WTC11 (cell line): ENCODE results near the gene LRRC32. TPM values are rescaled to one million over a fixed set of nuclear protein-coding genes. Genes with fewer than 3 reads are reported as not detected.

Experiments
- ATAC-seq: fragments of 200-7000 bp; cut with Tn5 transposase; 2 replicates; pipeline ENCODE4 v1.10.0; 2021; ENCODE audit warnings: mild to moderate bottlenecking, moderate library complexity
- CTCF ChIA-PET: fragments of 300-600 bp; sonication (Branson Sonifier 250); formaldehyde crosslinking; loops from one replicate; lab custom pipeline; 2021; ENCODE audit warnings: antibody characterized with exemption; lab: Charles Lee
- POLR2A ChIA-PET: fragments of 350-600 bp; sonication (Branson Sonifier 250); formaldehyde crosslinking; loops from one replicate; lab custom pipeline; 2021; ENCODE audit warnings: antibody characterized with exemption; lab: Charles Lee
- DNase-seq: peaks from one replicate; pipeline ENCODE4 v3.0.0; 2021; ENCODE audit warnings: low spot score
- H3K27ac Mint-ChIP-seq: 2 replicates; pipeline ENCODE4 v1.8.0; 2021; ENCODE audit warnings: mixed read lengths
- H3K27me3 Mint-ChIP-seq: 2 replicates; pipeline ENCODE4 v1.8.0; 2021; ENCODE audit warnings: low read depth, mild to moderate bottlenecking, moderate library complexity, mixed read lengths
- H3K36me3 Mint-ChIP-seq: 2 replicates; pipeline ENCODE4 v1.8.0; 2021; ENCODE audit warnings: mixed read lengths
- H3K4me1 Mint-ChIP-seq: 2 replicates; pipeline ENCODE4 v1.8.0; 2022; ENCODE audit warnings: mixed read lengths
- H3K4me3 Mint-ChIP-seq: 2 replicates; pipeline ENCODE4 v1.8.0; 2021; ENCODE audit warnings: mild to moderate bottlenecking, moderate library complexity, mixed read lengths
- H3K9me3 Mint-ChIP-seq: 2 replicates; pipeline ENCODE4 v1.8.0; 2021; ENCODE audit warnings: mixed read lengths
- ATF1 ChIP-seq: sonication (generic); formaldehyde crosslinking; IDR thresholded peaks from 2 replicates; pipeline ENCODE4 v1.8.1; 2023; ENCODE audit warnings: mild to moderate bottlenecking, moderate library complexity, missing genetic modification reagents
- CREM ChIP-seq: sonication (generic); formaldehyde crosslinking; IDR thresholded peaks from 2 replicates; pipeline ENCODE4 v1.8.1; 2022; ENCODE audit warnings: mild to moderate bottlenecking, missing genetic modification reagents, moderate library complexity
- ESRRA ChIP-seq: sonication (generic); formaldehyde crosslinking; IDR thresholded peaks from 2 replicates; pipeline ENCODE4 v1.8.1; 2022; ENCODE audit warnings: mild to moderate bottlenecking, missing genetic modification reagents, borderline replicate concordance
- FOXK1 ChIP-seq: sonication (generic); formaldehyde crosslinking; IDR thresholded peaks from 2 replicates; pipeline ENCODE4 v1.8.0; 2022; ENCODE audit warnings: mild to moderate bottlenecking, moderate library complexity, missing genetic modification reagents
- MXD4 ChIP-seq: fragments of 250-450 bp; sonication (Bioruptor Pico); IDR thresholded peaks from 2 replicates; pipeline ENCODE4 v1.8.0; 2021; ENCODE audit warnings: mild to moderate bottlenecking, moderate library complexity, borderline replicate concordance
- SMAD4 ChIP-seq: sonication (generic); formaldehyde crosslinking; IDR thresholded peaks from 2 replicates; pipeline ENCODE4 v1.8.0; 2022; ENCODE audit warnings: mild to moderate bottlenecking, missing genetic modification reagents
- ZNF219 ChIP-seq: sonication (generic); formaldehyde crosslinking; IDR thresholded peaks from 2 replicates; pipeline ENCODE4 v1.8.0; 2023; ENCODE audit warnings: missing genetic modification reagents, mild to moderate bottlenecking, borderline replicate concordance
- ZNF263 ChIP-seq: sonication (generic); formaldehyde crosslinking; IDR thresholded peaks from 2 replicates; pipeline ENCODE4 v1.8.1; 2022; ENCODE audit warnings: low read depth, mild to moderate bottlenecking, moderate library complexity, missing genetic modification reagents
- ZNF423 ChIP-seq: fragments of 250-450 bp; sonication (Bioruptor Pico); IDR thresholded peaks from 2 replicates; pipeline ENCODE4 v2.1.2; 2022; ENCODE audit warnings: mild to moderate bottlenecking, moderate library complexity
- total RNA-seq: library from RNA; stranded (reverse); gene quantifications from 3 replicates; pipeline ENCODE4 v1.2.3, GENCODE V29; 2021
- TF ChIP-seq, protein P1 (sequence below): sonication (generic); formaldehyde crosslinking; IDR thresholded peaks from 2 replicates; pipeline ENCODE4 v1.8.0; 2022; ENCODE audit warnings: mild to moderate bottlenecking, missing genetic modification reagents
- TF ChIP-seq, protein P2 (sequence below): sonication (generic); formaldehyde crosslinking; IDR thresholded peaks from 2 replicates; pipeline ENCODE4 v1.8.1; 2022; ENCODE audit warnings: low read depth, mild to moderate bottlenecking, moderate library complexity, missing genetic modification reagents, borderline replicate concordance
- TF ChIP-seq, protein P3 (sequence below): sonication (generic); formaldehyde crosslinking; IDR thresholded peaks from 2 replicates; pipeline ENCODE4 v1.8.0; 2023; ENCODE audit warnings: missing genetic modification reagents, mild to moderate bottlenecking, borderline replicate concordance
- TF ChIP-seq, protein P4 (sequence below): sonication (generic); formaldehyde crosslinking; IDR thresholded peaks from 2 replicates; pipeline ENCODE4 v1.8.0; 2022; ENCODE audit warnings: mild to moderate bottlenecking, missing genetic modification reagents
- TF ChIP-seq, protein P5 (sequence below): sonication (generic); formaldehyde crosslinking; IDR thresholded peaks from 2 replicates; pipeline ENCODE4 v1.8.1; 2023; ENCODE audit warnings: mild to moderate bottlenecking, missing genetic modification reagents, moderate library complexity
- TF ChIP-seq, protein P6 (sequence below): sonication (generic); formaldehyde crosslinking; IDR thresholded peaks from 2 replicates; pipeline ENCODE4 v1.8.1; 2022; ENCODE audit warnings: missing genetic modification reagents, borderline replicate concordance
- TF ChIP-seq, protein P7 (sequence below): sonication (generic); formaldehyde crosslinking; IDR thresholded peaks from 2 replicates; pipeline ENCODE4 v1.8.0; 2022; ENCODE audit warnings: missing genetic modification reagents

The LRRC32 gene
- total RNA-seq, 1 experiment from 2014 or later, result 0.74 TPM

DNA sequence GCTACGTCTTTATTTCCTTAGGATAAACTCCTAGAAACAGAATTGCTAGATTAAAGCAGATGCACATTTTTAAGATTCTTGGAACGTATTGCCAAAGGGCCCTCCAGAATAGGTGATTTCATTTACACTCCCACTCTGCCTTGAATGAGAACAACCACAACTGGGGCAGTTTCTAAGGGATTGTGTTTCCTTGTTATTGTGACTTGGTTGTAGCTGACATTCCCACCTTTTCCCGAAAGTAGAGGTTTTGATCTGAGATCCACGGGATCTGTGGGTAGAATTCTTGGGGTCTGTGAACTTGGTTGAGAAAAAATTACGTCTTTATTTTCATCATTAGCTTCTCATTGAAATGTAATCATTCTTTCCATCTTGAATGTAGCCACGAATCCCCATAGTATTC is 21.5 kb downstream of the LRRC32 start (continued):
- TF ChIP-seq, protein P1, sequence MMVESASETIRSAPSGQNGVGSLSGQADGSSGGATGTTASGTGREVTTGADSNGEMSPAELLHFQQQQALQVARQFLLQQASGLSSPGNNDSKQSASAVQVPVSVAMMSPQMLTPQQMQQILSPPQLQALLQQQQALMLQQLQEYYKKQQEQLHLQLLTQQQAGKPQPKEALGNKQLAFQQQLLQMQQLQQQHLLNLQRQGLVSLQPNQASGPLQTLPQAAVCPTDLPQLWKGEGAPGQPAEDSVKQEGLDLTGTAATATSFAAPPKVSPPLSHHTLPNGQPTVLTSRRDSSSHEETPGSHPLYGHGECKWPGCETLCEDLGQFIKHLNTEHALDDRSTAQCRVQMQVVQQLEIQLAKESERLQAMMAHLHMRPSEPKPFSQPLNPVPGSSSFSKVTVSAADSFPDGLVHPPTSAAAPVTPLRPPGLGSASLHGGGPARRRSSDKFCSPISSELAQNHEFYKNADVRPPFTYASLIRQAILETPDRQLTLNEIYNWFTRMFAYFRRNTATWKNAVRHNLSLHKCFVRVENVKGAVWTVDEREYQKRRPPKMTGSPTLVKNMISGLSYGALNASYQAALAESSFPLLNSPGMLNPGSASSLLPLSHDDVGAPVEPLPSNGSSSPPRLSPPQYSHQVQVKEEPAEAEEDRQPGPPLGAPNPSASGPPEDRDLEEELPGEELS (CRISPR knock-in tag), result no peak
- TF ChIP-seq, protein P2, sequence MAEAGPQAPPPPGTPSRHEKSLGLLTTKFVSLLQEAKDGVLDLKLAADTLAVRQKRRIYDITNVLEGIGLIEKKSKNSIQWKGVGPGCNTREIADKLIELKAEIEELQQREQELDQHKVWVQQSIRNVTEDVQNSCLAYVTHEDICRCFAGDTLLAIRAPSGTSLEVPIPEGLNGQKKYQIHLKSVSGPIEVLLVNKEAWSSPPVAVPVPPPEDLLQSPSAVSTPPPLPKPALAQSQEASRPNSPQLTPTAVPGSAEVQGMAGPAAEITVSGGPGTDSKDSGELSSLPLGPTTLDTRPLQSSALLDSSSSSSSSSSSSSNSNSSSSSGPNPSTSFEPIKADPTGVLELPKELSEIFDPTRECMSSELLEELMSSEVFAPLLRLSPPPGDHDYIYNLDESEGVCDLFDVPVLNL (CRISPR knock-in tag), result no peak
- no peak for TF ChIP-seq ESRRA
- TF ChIP-seq CREM (CRISPR knock-in tag), result no peak
- no peak for TF ChIP-seq ZNF423 (CRISPR knock-in tag)

DNA sequence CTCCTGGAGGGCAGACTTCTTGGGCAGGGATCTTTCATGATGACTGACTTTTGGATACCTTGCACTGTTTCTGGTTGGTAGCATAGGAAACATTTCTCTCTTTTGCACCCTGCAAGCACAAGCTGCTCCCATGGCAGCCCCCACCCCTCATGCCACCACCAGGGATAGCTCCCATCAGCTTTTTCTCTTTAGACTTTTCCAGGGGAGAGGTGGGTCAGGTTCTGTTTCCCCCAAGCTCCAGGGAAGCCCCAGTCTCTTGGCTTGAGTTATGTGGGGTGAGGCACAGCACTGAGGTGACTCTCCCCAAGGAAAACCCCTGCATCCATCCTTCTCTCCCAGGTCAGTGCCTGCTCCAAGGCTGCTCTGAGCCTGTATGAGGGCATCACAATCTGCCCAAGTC is 22.5 kb downstream of the LRRC32 start:
- ChIA-PET POLR2A (no interaction called here), CTCF (no interaction called here)
- Mint-ChIP-seq H3K4me3 (no peak overlapping the region), H3K4me1 (no peaks in the 10 kb centered on the region), H3K27me3 (peaks cover 6% of the 10 kb centered on the region), H3K27ac (no peak overlapping the region), H3K36me3 (peaks cover 2% of the 10 kb centered on the region; the same call in 1 of the 2 replicates), H3K9me3 (peaks cover 17% of the 10 kb centered on the region)
- TF ChIP-seq CREM (CRISPR knock-in tag) (no peak), SMAD4 (no peak), MXD4 (CRISPR knock-in tag) (no peak), ZNF263 (CRISPR knock-in tag) (no peak), ZNF219 (CRISPR knock-in tag) (no peak), ATF1 (no peak), FOXK1 (CRISPR knock-in tag) (no peak)
- TF ChIP-seq, protein P3, sequence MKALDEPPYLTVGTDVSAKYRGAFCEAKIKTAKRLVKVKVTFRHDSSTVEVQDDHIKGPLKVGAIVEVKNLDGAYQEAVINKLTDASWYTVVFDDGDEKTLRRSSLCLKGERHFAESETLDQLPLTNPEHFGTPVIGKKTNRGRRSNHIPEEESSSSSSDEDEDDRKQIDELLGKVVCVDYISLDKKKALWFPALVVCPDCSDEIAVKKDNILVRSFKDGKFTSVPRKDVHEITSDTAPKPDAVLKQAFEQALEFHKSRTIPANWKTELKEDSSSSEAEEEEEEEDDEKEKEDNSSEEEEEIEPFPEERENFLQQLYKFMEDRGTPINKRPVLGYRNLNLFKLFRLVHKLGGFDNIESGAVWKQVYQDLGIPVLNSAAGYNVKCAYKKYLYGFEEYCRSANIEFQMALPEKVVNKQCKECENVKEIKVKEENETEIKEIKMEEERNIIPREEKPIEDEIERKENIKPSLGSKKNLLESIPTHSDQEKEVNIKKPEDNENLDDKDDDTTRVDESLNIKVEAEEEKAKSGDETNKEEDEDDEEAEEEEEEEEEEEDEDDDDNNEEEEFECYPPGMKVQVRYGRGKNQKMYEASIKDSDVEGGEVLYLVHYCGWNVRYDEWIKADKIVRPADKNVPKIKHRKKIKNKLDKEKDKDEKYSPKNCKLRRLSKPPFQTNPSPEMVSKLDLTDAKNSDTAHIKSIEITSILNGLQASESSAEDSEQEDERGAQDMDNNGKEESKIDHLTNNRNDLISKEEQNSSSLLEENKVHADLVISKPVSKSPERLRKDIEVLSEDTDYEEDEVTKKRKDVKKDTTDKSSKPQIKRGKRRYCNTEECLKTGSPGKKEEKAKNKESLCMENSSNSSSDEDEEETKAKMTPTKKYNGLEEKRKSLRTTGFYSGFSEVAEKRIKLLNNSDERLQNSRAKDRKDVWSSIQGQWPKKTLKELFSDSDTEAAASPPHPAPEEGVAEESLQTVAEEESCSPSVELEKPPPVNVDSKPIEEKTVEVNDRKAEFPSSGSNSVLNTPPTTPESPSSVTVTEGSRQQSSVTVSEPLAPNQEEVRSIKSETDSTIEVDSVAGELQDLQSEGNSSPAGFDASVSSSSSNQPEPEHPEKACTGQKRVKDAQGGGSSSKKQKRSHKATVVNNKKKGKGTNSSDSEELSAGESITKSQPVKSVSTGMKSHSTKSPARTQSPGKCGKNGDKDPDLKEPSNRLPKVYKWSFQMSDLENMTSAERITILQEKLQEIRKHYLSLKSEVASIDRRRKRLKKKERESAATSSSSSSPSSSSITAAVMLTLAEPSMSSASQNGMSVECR (CRISPR knock-in tag), result no peak
- TF ChIP-seq, protein P4, sequence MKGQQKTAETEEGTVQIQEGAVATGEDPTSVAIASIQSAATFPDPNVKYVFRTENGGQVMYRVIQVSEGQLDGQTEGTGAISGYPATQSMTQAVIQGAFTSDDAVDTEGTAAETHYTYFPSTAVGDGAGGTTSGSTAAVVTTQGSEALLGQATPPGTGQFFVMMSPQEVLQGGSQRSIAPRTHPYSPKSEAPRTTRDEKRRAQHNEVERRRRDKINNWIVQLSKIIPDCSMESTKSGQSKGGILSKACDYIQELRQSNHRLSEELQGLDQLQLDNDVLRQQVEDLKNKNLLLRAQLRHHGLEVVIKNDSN (CRISPR knock-in tag), result no peak
- TF ChIP-seq, protein P5, sequence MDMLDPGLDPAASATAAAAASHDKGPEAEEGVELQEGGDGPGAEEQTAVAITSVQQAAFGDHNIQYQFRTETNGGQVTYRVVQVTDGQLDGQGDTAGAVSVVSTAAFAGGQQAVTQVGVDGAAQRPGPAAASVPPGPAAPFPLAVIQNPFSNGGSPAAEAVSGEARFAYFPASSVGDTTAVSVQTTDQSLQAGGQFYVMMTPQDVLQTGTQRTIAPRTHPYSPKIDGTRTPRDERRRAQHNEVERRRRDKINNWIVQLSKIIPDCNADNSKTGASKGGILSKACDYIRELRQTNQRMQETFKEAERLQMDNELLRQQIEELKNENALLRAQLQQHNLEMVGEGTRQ (CRISPR knock-in tag), result no peak
- TF ChIP-seq, protein P6, sequence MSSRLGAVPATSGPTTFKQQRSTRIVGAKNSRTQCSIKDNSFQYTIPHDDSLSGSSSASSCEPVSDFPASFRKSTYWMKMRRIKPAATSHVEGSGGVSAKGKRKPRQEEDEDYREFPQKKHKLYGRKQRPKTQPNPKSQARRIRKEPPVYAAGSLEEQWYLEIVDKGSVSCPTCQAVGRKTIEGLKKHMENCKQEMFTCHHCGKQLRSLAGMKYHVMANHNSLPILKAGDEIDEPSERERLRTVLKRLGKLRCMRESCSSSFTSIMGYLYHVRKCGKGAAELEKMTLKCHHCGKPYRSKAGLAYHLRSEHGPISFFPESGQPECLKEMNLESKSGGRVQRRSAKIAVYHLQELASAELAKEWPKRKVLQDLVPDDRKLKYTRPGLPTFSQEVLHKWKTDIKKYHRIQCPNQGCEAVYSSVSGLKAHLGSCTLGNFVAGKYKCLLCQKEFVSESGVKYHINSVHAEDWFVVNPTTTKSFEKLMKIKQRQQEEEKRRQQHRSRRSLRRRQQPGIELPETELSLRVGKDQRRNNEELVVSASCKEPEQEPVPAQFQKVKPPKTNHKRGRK, result no peak
- TF ChIP-seq, protein P7, sequence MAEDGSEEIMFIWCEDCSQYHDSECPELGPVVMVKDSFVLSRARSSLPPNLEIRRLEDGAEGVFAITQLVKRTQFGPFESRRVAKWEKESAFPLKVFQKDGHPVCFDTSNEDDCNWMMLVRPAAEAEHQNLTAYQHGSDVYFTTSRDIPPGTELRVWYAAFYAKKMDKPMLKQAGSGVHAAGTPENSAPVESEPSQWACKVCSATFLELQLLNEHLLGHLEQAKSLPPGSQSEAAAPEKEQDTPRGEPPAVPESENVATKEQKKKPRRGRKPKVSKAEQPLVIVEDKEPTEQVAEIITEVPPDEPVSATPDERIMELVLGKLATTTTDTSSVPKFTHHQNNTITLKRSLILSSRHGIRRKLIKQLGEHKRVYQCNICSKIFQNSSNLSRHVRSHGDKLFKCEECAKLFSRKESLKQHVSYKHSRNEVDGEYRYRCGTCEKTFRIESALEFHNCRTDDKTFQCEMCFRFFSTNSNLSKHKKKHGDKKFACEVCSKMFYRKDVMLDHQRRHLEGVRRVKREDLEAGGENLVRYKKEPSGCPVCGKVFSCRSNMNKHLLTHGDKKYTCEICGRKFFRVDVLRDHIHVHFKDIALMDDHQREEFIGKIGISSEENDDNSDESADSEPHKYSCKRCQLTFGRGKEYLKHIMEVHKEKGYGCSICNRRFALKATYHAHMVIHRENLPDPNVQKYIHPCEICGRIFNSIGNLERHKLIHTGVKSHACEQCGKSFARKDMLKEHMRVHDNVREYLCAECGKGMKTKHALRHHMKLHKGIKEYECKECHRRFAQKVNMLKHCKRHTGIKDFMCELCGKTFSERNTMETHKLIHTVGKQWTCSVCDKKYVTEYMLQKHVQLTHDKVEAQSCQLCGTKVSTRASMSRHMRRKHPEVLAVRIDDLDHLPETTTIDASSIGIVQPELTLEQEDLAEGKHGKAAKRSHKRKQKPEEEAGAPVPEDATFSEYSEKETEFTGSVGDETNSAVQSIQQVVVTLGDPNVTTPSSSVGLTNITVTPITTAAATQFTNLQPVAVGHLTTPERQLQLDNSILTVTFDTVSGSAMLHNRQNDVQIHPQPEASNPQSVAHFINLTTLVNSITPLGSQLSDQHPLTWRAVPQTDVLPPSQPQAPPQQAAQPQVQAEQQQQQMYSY (CRISPR knock-in tag), result no peak
- ATAC-seq (no peak), DNase-seq (no peak)
